Measurements from ENCODE around the gene ZNF653.

The ZNF653 gene

GRCh38 chr19:11481534-11482383, 23.9 kb downstream of the ZNF653 start:
- Histone ChIP-seq H3K9me3 (ENCODE audit: insufficient read depth, low read depth, low read length) (no peaks in the 10 kb centered on the region), H3K4me2 (ENCODE audit: low read depth, low read length, poor library complexity, severe bottlenecking) (no peak overlapping the region), H4K20me1 (ENCODE audit: insufficient read depth, low read length, poor library complexity, severe bottlenecking) (no peaks in the 10 kb centered on the region), H3K9me2 (replicated peaks; ENCODE audit: low read depth, low read length) (no peaks in the 10 kb centered on the region), H3K4me3 (ENCODE audit: low read length, poor library complexity, severe bottlenecking) (no peak overlapping the region), H3K79me2 (ENCODE audit: insufficient read depth, low read length) (no peaks in the 10 kb centered on the region), H3K36me3 (ENCODE audit: insufficient read depth, low read length) (no peaks in the 10 kb centered on the region), H3F3A (ENCODE audit: low read depth) (no peaks in the 10 kb centered on the region), H3K9ac (ENCODE audit: low read depth, low read length, poor library complexity, severe bottlenecking) (no peak overlapping the region), H3K4me1 (ENCODE audit: insufficient read depth, low read length, poor library complexity, severe bottlenecking) (no peaks in the 10 kb centered on the region), H2AFZ (ENCODE audit: low read length) (no peak overlapping the region), H3K27me3 (ENCODE audit: insufficient read depth, low read length, poor library complexity, severe bottlenecking) (no peaks in the 10 kb centered on the region)
- TF ChIP-seq CTCF (conservative IDR thresholded peaks at IDR 0.05; ENCODE audit: low read length) (no peak), EZH2phosphoT487 (IDR thresholded peaks at IDR 0.05; ENCODE audit: borderline replicate concordance) (no peak)

- H2AFZ ChIP-seq (ENCODE audit: low read length), result no peak within 1 kb of the TSS
- H3K9me3 ChIP-seq (ENCODE audit: insufficient read depth, low read depth, low read length), result no peaks in the 10 kb centered on the region
- H3F3A ChIP-seq (ENCODE audit: low read depth), result no peaks in the 10 kb centered on the region
- H3K4me1 ChIP-seq (ENCODE audit: insufficient read depth, low read length, poor library complexity, severe bottlenecking), result no peaks in the 10 kb centered on the region
- no peak within 1 kb of the TSS for H3K4me2 ChIP-seq (ENCODE audit: low read depth, low read length, poor library complexity, severe bottlenecking)
- H4K20me1 ChIP-seq (ENCODE audit: insufficient read depth, low read length, poor library complexity, severe bottlenecking), result no peaks in the 10 kb centered on the region
- no peaks in the 10 kb centered on the region for H3K27me3 ChIP-seq (ENCODE audit: insufficient read depth, low read length, poor library complexity, severe bottlenecking)
- no peaks in the 10 kb centered on the region for H3K36me3 ChIP-seq (ENCODE audit: insufficient read depth, low read length)
- no peak within 1 kb of the TSS for H3K9ac ChIP-seq (ENCODE audit: low read depth, low read length, poor library complexity, severe bottlenecking)
- H3K79me2 ChIP-seq (ENCODE audit: insufficient read depth, low read length), result no peaks in the 10 kb centered on the region
- no peak for TF ChIP-seq EZH2phosphoT487 (IDR thresholded peaks at IDR 0.05; ENCODE audit: borderline replicate concordance)
- no peak for TF ChIP-seq CTCF (conservative IDR thresholded peaks at IDR 0.05; ENCODE audit: low read length)
- H3K9me2 ChIP-seq (replicated peaks; ENCODE audit: low read depth, low read length), result no peaks in the 10 kb centered on the region
- no peak within 1 kb of the TSS for H3K4me3 ChIP-seq (ENCODE audit: low read length, poor library complexity, severe bottlenecking)
These were observed 24.7 kb downstream of the ZNF653 start, which contains the start of gene ELAVL3 for GRCh38 chr19:11480715-11481533. Gene ELAVL3 (minus strand): TSS chr19:11481046. CDS start chr19:11480608, 438 bp downstream.

GRCh38 chr19:11479898-11480714, 25.5 kb downstream of the ZNF653 start:
- no peaks in the 10 kb centered on the region for H4K20me1 ChIP-seq (ENCODE audit: insufficient read depth, low read length, poor library complexity, severe bottlenecking)
- TF ChIP-seq CTCF (conservative IDR thresholded peaks at IDR 0.05; ENCODE audit: low read length), result no peak
- no peak for TF ChIP-seq EZH2phosphoT487 (IDR thresholded peaks at IDR 0.05; ENCODE audit: borderline replicate concordance)
- H2AFZ ChIP-seq (ENCODE audit: low read length), result no peak overlapping the region
- no peaks in the 10 kb centered on the region for H3K27me3 ChIP-seq (ENCODE audit: insufficient read depth, low read length, poor library complexity, severe bottlenecking)
- no peaks in the 10 kb centered on the region for H3K36me3 ChIP-seq (ENCODE audit: insufficient read depth, low read length)
- H3K9ac ChIP-seq (ENCODE audit: low read depth, low read length, poor library complexity, severe bottlenecking), result no peak overlapping the region
- no peaks in the 10 kb centered on the region for H3F3A ChIP-seq (ENCODE audit: low read depth)
- no peaks in the 10 kb centered on the region for H3K9me3 ChIP-seq (ENCODE audit: insufficient read depth, low read depth, low read length)
- no peaks in the 10 kb centered on the region for H3K9me2 ChIP-seq (replicated peaks; ENCODE audit: low read depth, low read length)
- no peaks in the 10 kb centered on the region for H3K79me2 ChIP-seq (ENCODE audit: insufficient read depth, low read length)
- no peaks in the 10 kb centered on the region for H3K4me1 ChIP-seq (ENCODE audit: insufficient read depth, low read length, poor library complexity, severe bottlenecking)
- no peak overlapping the region for H3K4me3 ChIP-seq (ENCODE audit: low read length, poor library complexity, severe bottlenecking)
- no peak overlapping the region for H3K4me2 ChIP-seq (ENCODE audit: low read depth, low read length, poor library complexity, severe bottlenecking)

All from Loucy (cell line).